Glutamatergic neuron (in vitro differentiated cells): ENCODE measurements around the gene UGT1A5. TPM values are rescaled to one million over a fixed set of nuclear protein-coding genes. Genes with fewer than 3 reads are reported as not detected.
"Not testable (repeated sequence)": the region's sequence is repeated elsewhere in the genome, so short reads cannot be mapped to it uniquely, and the experiment has no call there.

ENCODE experiments used
- DNase-seq: peaks from one replicate; pipeline ENCODE4 v3.0.0; 2022
- H3K27ac Mint-ChIP-seq: one replicate; pipeline ENCODE4 v1.8.0; 2020; ENCODE audit warnings: mild to moderate bottlenecking, mixed read lengths, inconsistent platforms; ENCODE audit not compliant: unreplicated experiment
- H3K27me3 Mint-ChIP-seq: one replicate; pipeline ENCODE4 v1.8.0; 2020; ENCODE audit warnings: mild to moderate bottlenecking, moderate library complexity, mixed read lengths, inconsistent platforms; ENCODE audit not compliant: unreplicated experiment
- H3K36me3 Mint-ChIP-seq: one replicate; pipeline ENCODE4 v1.8.0; 2020; ENCODE audit warnings: mild to moderate bottlenecking, mixed read lengths, inconsistent platforms; ENCODE audit not compliant: unreplicated experiment
- H3K4me1 Mint-ChIP-seq: one replicate; pipeline ENCODE4 v1.8.0; 2020; ENCODE audit warnings: mild to moderate bottlenecking, low read depth, mixed read lengths, inconsistent platforms; ENCODE audit not compliant: unreplicated experiment
- H3K4me3 Mint-ChIP-seq: one replicate; pipeline ENCODE4 v1.8.0; 2020; ENCODE audit warnings: mild to moderate bottlenecking, mixed read lengths, inconsistent platforms; ENCODE audit not compliant: unreplicated experiment
- H3K9me3 Mint-ChIP-seq: one replicate; pipeline ENCODE4 v1.8.0; 2020; ENCODE audit warnings: mild to moderate bottlenecking, moderate library complexity, mixed read lengths, inconsistent platforms; ENCODE audit not compliant: unreplicated experiment
- CTCF ChIP-seq: fragments of 200-600 bp; sonication (generic); IDR thresholded peaks from one replicate; pipeline ENCODE4 v1.5.0; 2021; ENCODE audit not compliant: partially characterized antibody, unreplicated experiment
- total RNA-seq: library from RNA; stranded (reverse); fragmentation: NEBNext Ultra II Directional; extraction: Animal tissue kit (Norgen Biotek cat#: 25700); gene quantifications from one replicate; pipeline ENCODE4 v1.2.1, GENCODE V29; 2021; ENCODE audit not compliant: unreplicated experiment

The UGT1A5 gene
- total RNA-seq, 1 donor from 2014 or later = not detected

- H3K4me1 Mint-ChIP-seq = no peaks in the 10 kb centered on the region
- TF ChIP-seq CTCF = no peak
- H3K4me3 Mint-ChIP-seq = no peak within 1 kb of the TSS
- no peak within 1 kb of the TSS for H3K27ac Mint-ChIP-seq
- no peak for DNase-seq
- no peaks in the 10 kb centered on the region for H3K36me3 Mint-ChIP-seq
- no peaks in the 10 kb centered on the region for H3K27me3 Mint-ChIP-seq
- peaks cover 4% of the 10 kb centered on the region for H3K9me3 Mint-ChIP-seq
These were observed 20.1 kb upstream of the UGT1A5 start, which contains the start of gene UGT1A6 for GRCh38 chr2:233692648-233693047. Gene UGT1A6, plus strand, starts transcription at chr2:233692890. Its CDS starts 115 bp downstream, at chr2:233693005.

DNA sequence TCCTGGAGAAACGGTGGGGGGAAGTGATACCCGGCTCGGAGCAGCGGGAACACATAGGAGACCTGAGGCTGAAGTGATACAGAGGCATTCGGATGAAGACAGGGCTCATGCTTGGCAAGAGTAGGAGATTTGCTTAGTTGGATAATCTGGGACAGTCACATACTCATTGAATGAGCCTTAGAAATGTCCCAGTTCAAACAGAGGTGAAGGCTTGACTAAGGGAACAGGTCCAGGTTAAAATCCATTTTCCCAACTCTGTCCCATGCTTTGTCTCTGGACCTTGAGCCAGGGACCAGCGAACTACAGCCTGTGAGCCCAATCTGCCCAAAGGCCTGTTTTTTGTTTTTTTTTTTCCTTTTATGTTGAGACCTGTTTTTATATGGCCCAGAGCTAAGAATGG is 18.7 kb upstream of the UGT1A5 start:
- no peak for TF ChIP-seq CTCF
- Mint-ChIP-seq H3K27ac (no peak overlapping the region), H3K4me1 (no peaks in the 10 kb centered on the region), H3K9me3 (peaks cover 1% of the 10 kb centered on the region), H3K36me3 (no peaks in the 10 kb centered on the region), H3K27me3 (no peaks in the 10 kb centered on the region), H3K4me3 (no peak overlapping the region)
- no peak for DNase-seq

DNA sequence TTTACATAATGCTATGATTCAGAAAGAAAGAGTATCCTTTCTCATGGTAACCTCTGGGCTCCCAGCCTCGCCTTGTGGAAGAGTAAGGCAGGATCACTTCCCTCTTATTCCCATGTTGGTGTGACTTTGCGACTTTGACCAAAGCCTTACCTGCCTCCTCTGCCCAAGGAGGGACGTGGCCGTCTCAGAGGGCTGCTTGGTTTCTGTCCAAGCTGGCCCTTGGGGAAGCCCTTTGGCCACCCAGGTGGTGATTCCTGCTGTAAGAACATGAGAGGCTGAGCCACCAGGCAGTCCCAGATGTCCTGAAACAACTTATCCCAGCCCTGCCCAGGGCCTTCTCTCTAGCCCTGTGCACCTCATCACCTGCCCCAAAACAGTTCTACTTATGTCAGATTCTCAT is 14.0 kb upstream of the UGT1A5 start:
- Mint-ChIP-seq H3K27me3 (no peaks in the 10 kb centered on the region), H3K4me3 (no peak overlapping the region), H3K4me1 (no peaks in the 10 kb centered on the region), H3K9me3 (no peaks in the 10 kb centered on the region), H3K27ac (no peak overlapping the region), H3K36me3 (no peaks in the 10 kb centered on the region)
- no peak for DNase-seq
- no peak for TF ChIP-seq CTCF

GRCh38 chr2:233699424-233700027 is 13.2 kb upstream of the UGT1A5 start:
- no peaks in the 10 kb centered on the region for H3K36me3 Mint-ChIP-seq
- H3K27me3 Mint-ChIP-seq = no peaks in the 10 kb centered on the region
- H3K4me1 Mint-ChIP-seq = no peaks in the 10 kb centered on the region
- H3K9me3 Mint-ChIP-seq = no peaks in the 10 kb centered on the region
- no peak for DNase-seq
- H3K4me3 Mint-ChIP-seq = no peak overlapping the region
- H3K27ac Mint-ChIP-seq = no peak overlapping the region
- TF ChIP-seq CTCF = no peak

DNA sequence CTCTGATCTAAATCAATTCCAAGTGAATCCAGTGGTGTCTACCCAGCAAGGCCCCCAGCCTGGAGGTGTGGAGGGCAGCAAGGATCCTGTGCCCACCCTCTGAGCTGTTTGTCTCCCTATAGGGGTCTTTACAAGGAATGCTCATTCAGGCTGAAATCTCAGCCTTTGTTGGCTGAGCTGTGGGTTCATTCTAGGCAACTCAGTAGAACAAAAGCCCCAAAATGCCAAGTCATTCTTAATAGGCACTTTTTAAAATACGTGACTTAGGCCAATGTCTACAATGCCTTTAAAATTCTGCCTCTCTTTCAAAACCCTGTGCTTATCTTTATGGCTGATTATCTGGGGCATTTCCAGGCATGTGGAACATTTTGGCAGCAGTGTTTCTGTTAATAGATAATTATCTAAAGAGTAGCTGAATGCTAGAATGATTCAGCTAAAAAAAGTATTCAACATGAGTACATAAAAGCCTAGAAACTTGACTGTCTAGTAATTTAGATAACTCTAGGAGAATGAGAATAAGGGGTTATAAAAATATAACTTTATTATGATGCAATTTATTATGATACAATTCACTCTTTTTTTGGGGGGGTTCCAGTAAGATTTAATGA is 12.6 kb upstream of the UGT1A5 start:
- Mint-ChIP-seq H3K4me1 (no peaks in the 10 kb centered on the region), H3K27ac (no peak overlapping the region)

GRCh38 chr2:233700842-233701241 is 11.9 kb upstream of the UGT1A5 start:
- H3K9me3 Mint-ChIP-seq, H3K27me3 Mint-ChIP-seq, H3K4me1 Mint-ChIP-seq, H3K36me3 Mint-ChIP-seq, H3K4me3 Mint-ChIP-seq, DNase-seq, H3K27ac Mint-ChIP-seq: not testable (repeated sequence)

More for the DNA sequence above, 12.6 kb upstream of the UGT1A5 start:
- Mint-ChIP-seq H3K27me3 (no peaks in the 10 kb centered on the region), H3K4me3 (no peak overlapping the region), H3K9me3 (no peaks in the 10 kb centered on the region), H3K36me3 (no peaks in the 10 kb centered on the region)
- TF ChIP-seq CTCF = no peak
- DNase-seq = no peak
